Activated CD4-positive, alpha-beta memory T cell treated with anti-CD3 and anti-CD28 coated beads for 36 hours (primary cell): ENCODE data around the gene PRAMEF4. TPM values are rescaled to one million over a fixed set of nuclear protein-coding genes. Genes with fewer than 3 reads are reported as not detected.
"Not testable (repeated sequence)": the region's sequence is repeated elsewhere in the genome, so short reads cannot be mapped to it uniquely, and the experiment has no call there.

ENCODE experiments used
- CTCF ChIA-PET: fragments of 350-600 bp; sonication (Branson Sonifier 250); formaldehyde crosslinking; loops from one replicate; lab custom pipeline; 2021; ENCODE audit warnings: antibody characterized with exemption, inconsistent platforms; lab: Charles Lee
- POLR2A ChIA-PET: fragments of 350-600 bp; sonication (Branson Sonifier 250); formaldehyde crosslinking; loops from one replicate; lab custom pipeline; 2021; ENCODE audit warnings: antibody characterized with exemption; lab: Charles Lee
- DNase-seq: peaks from one replicate; pipeline ENCODE4 v3.0.0-alpha.2; 2020
- H3K27ac Mint-ChIP-seq: one replicate; pipeline ENCODE4 v1.8.0; 2021; ENCODE audit warnings: mixed read lengths
- H3K27me3 Mint-ChIP-seq: one replicate; pipeline ENCODE4 v1.8.0; 2021; ENCODE audit warnings: mixed read lengths
- H3K36me3 Mint-ChIP-seq: one replicate; pipeline ENCODE4 v1.8.0; 2021; ENCODE audit warnings: mixed read lengths
- H3K4me1 Mint-ChIP-seq: one replicate; pipeline ENCODE4 v1.8.0; 2021; ENCODE audit warnings: low read depth, mixed read lengths
- H3K4me3 Mint-ChIP-seq: one replicate; pipeline ENCODE4 v1.8.0; 2021; ENCODE audit warnings: mild to moderate bottlenecking, mixed read lengths
- H3K9me3 Mint-ChIP-seq: one replicate; pipeline ENCODE4 v1.8.0; 2021; ENCODE audit warnings: mixed read lengths
- intact Hi-C: fragments of 100-400 bp; cut with micrococcal nuclease; formaldehyde crosslinking; loops from one replicate; pipeline ENCODE4 v1.15.1; 2023
- total RNA-seq, 2 experiments: library from RNA; stranded (reverse); gene quantifications; one replicate each; pipeline ENCODE4 v1.2.3, GENCODE V29; 2021

PRAMEF4 gene
- total RNA-seq, 2 experiments from 2014 or later = not detected

GRCh38 chr1:12833251-12833650, 52.8 kb downstream of the PRAMEF4 start:
- H3K27ac Mint-ChIP-seq, H3K4me1 Mint-ChIP-seq, DNase-seq, H3K27me3 Mint-ChIP-seq, CTCF ChIA-PET, H3K36me3 Mint-ChIP-seq, POLR2A ChIA-PET, H3K4me3 Mint-ChIP-seq, H3K9me3 Mint-ChIP-seq, intact Hi-C loops: not testable (repeated sequence)

DNA sequence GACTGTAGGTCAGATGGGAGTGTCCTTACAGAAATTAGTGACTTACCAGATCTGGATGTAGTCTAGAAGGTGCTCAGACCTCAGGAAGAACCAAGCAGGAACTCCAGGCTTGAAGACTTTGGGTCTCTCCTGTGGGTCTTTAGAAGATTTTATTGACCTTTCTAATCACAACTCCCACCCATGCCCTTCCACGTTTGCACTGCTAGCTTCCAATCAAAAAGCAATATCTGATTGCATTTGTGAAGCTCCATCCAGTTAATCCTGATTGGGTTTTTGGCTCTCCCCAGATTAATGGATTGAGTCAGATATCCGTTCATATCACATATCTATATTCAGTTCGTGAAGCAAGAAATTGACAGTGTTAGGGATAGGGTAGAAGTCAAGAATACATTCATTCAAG, 54.7 kb downstream of the PRAMEF4 start, which contains the start of gene PRAMEF11:
TSS of gene PRAMEF11 (minus strand) at position 101 of the 400 bp plus-strand sequence. CDS start 2,621 bp downstream, outside the sequence.
- POLR2A ChIA-PET, H3K27ac Mint-ChIP-seq, H3K36me3 Mint-ChIP-seq, H3K27me3 Mint-ChIP-seq, H3K4me3 Mint-ChIP-seq, CTCF ChIA-PET, H3K9me3 Mint-ChIP-seq, DNase-seq, intact Hi-C loops, H3K4me1 Mint-ChIP-seq: not testable (repeated sequence)

Other genes with a start within 250 kb of the PRAMEF4 start
- gene AADACL4, start 242.1 kb downstream of the PRAMEF4 start, total RNA-seq = not detected
- not detected for gene AADACL3, start 170.1 kb downstream of the PRAMEF4 start, total RNA-seq
- not detected for gene CFAP107, start 140.0 kb downstream of the PRAMEF4 start, total RNA-seq
- gene PRAMEF12, start 112.5 kb downstream of the PRAMEF4 start, total RNA-seq = not detected
- not detected for gene PRAMEF1, start 94.8 kb downstream of the PRAMEF4 start, total RNA-seq
- gene PRAMEF11, start 54.8 kb downstream of the PRAMEF4 start, total RNA-seq = not detected
- not detected for gene HNRNPCL1, start 37.5 kb downstream of the PRAMEF4 start, total RNA-seq
- gene PRAMEF2, start 29.1 kb downstream of the PRAMEF4 start, total RNA-seq = not detected
- not detected for gene PRAMEF10, start 12.1 kb upstream of the PRAMEF4 start, total RNA-seq
- not detected for gene PRAMEF7, start 30.4 kb upstream of the PRAMEF4 start, total RNA-seq
- not detected for gene PRAMEF6, start 61.4 kb upstream of the PRAMEF4 start, total RNA-seq
- gene PRAMEF27, start 170.4 kb upstream of the PRAMEF4 start, total RNA-seq = not detected
- not detected for gene HNRNPCL3, start 174.6 kb upstream of the PRAMEF4 start, total RNA-seq
- gene PRAMEF25, start 184.6 kb upstream of the PRAMEF4 start, total RNA-seq = not detected
- not detected for gene HNRNPCL2, start 230.7 kb upstream of the PRAMEF4 start, total RNA-seq